Activated naive CD8-positive, alpha-beta T cell treated with anti-CD3 and anti-CD28 coated beads, Interleukin-2, amount 10 ng/mL, durations not matched to agents 7 days and 5 days (primary cell): ENCODE results near the gene MAMDC2. TPM values are rescaled to one million over a fixed set of nuclear protein-coding genes. Genes with fewer than 3 reads are reported as not detected.

ENCODE experiments used
- ATAC-seq: fragments of 150-1000 bp; cut with Tn5 transposase; one replicate; pipeline ENCODE4 v1.10.0; 2021; ENCODE audit warnings: low read depth, moderate library complexity
- POLR2A ChIA-PET: fragments of 350-600 bp; sonication (Branson Sonifier 250); formaldehyde crosslinking; loops from one replicate; lab custom pipeline; 2021; ENCODE audit warnings: antibody characterized with exemption; lab: Charles Lee
- DNase-seq: peaks from one replicate; pipeline ENCODE4 v3.0.0; 2021
- H3K27ac Mint-ChIP-seq: one replicate; pipeline ENCODE4 v1.8.0; 2022; ENCODE audit warnings: mild to moderate bottlenecking, mixed read lengths
- H3K27me3 Mint-ChIP-seq: one replicate; pipeline ENCODE4 v1.8.0; 2022; ENCODE audit warnings: mild to moderate bottlenecking, moderate library complexity, mixed read lengths
- H3K36me3 Mint-ChIP-seq: one replicate; pipeline ENCODE4 v1.8.0; 2021; ENCODE audit warnings: mild to moderate bottlenecking, mixed read lengths
- H3K4me1 Mint-ChIP-seq: one replicate; pipeline ENCODE4 v1.8.0; 2021; ENCODE audit warnings: mixed read lengths
- H3K4me3 Mint-ChIP-seq: one replicate; pipeline ENCODE4 v1.8.0; 2022; ENCODE audit warnings: mild to moderate bottlenecking, moderate library complexity, mixed read lengths
- H3K9me3 Mint-ChIP-seq: one replicate; pipeline ENCODE4 v1.8.0; 2021; ENCODE audit warnings: mixed read lengths
- total RNA-seq, 2 experiments: library from RNA; stranded (reverse); gene quantifications; one replicate each; pipeline ENCODE4 v1.2.3, GENCODE V29; 2021

MAMDC2 gene
- total RNA-seq, 2 experiments from 2014 or later, result 0.08 TPM; not detected in 1

- Mint-ChIP-seq H3K36me3 (no peaks in the 10 kb centered on the region), H3K4me1 (no peaks in the 10 kb centered on the region), H3K9me3 (no peaks in the 10 kb centered on the region), H3K27ac (no peak overlapping the region), H3K4me3 (no peak overlapping the region), H3K27me3 (peaks cover 17% of the 10 kb centered on the region)
- POLR2A ChIA-PET, result no interaction called here
- DNase-seq, result no peak
- no peak for ATAC-seq
These were observed 41.6 kb downstream of the MAMDC2 start for GRCh38 chr9:70085241-70085640.

- no peak overlapping the region for H3K27ac Mint-ChIP-seq
- H3K4me3 Mint-ChIP-seq, result no peak overlapping the region
- no peaks in the 10 kb centered on the region for H3K4me1 Mint-ChIP-seq
- no peak for DNase-seq
- no peaks in the 10 kb centered on the region for H3K36me3 Mint-ChIP-seq
- H3K9me3 Mint-ChIP-seq, result no peaks in the 10 kb centered on the region
- POLR2A ChIA-PET, result no interaction called here
- peaks cover 3% of the 10 kb centered on the region for H3K27me3 Mint-ChIP-seq
- ATAC-seq, result no peak
These were observed 47.5 kb downstream of the MAMDC2 start for GRCh38 chr9:70091103-70091502.

DNA sequence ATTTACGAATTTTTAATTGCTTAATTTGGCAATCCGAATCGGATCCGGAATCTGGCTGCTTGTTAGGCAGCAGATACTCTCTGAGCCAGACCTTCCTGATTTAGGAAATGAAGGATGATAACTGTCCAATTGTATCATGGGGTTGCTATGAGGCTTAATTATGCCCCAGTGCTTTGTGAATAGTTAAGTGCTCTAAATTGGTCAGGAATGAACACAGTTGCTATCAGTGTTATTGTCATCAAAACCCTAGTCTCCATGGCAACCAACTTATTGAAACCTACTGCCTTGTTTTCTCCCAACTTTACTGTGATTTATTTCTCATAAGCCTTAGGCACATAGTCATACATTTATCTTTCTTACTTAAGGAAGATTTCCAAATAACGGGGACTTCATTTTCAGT lies 47.9 kb downstream of the MAMDC2 start:
- H3K4me1 Mint-ChIP-seq, result no peaks in the 10 kb centered on the region
- H3K36me3 Mint-ChIP-seq, result no peaks in the 10 kb centered on the region
- POLR2A ChIA-PET, result no interaction called here
- no peak overlapping the region for H3K4me3 Mint-ChIP-seq
- no peaks in the 10 kb centered on the region for H3K9me3 Mint-ChIP-seq
- no peak for ATAC-seq
- DNase-seq, result no peak
- H3K27ac Mint-ChIP-seq, result no peak overlapping the region
- peaks cover 3% of the 10 kb centered on the region for H3K27me3 Mint-ChIP-seq

GRCh38 chr9:70092190-70092589 lies 48.5 kb downstream of the MAMDC2 start:
- no peak for DNase-seq
- Mint-ChIP-seq H3K4me1 (no peaks in the 10 kb centered on the region), H3K36me3 (no peaks in the 10 kb centered on the region), H3K27ac (no peak overlapping the region), H3K27me3 (peaks cover 3% of the 10 kb centered on the region), H3K4me3 (no peak overlapping the region), H3K9me3 (no peaks in the 10 kb centered on the region)
- ATAC-seq, result no peak
- POLR2A ChIA-PET, result no interaction called here

GRCh38 chr9:70093095-70093494 lies 49.4 kb downstream of the MAMDC2 start:
- no peak for ATAC-seq
- no peak for DNase-seq
- POLR2A ChIA-PET, result no interaction called here
- no peak overlapping the region for H3K4me3 Mint-ChIP-seq
- H3K4me1 Mint-ChIP-seq, result no peaks in the 10 kb centered on the region
- no peaks in the 10 kb centered on the region for H3K9me3 Mint-ChIP-seq
- no peak overlapping the region for H3K27ac Mint-ChIP-seq
- peaks cover 1% of the 10 kb centered on the region for H3K27me3 Mint-ChIP-seq
- H3K36me3 Mint-ChIP-seq, result no peaks in the 10 kb centered on the region

DNA sequence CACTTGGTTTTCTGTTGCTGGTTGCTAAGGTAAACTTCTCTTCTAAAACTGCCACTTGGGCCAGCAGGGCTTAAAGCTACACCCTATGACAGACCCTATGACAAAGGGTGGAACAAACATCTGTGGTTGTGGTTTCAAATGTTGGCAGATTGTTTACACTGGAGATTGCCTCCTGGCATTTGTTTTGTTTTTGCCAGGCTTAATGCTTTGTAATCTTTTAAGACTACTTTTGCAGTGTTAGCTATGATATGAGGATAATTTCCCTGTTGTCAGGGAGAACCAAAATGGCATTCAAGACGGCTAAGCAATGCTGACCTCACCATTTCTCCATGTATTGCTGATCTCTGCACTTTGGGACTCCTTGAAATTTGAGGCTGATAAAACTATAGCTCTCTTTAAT lies 50.3 kb downstream of the MAMDC2 start:
- DNase-seq, result no peak
- H3K27me3 Mint-ChIP-seq, result peaks cover 6% of the 10 kb centered on the region
- no peaks in the 10 kb centered on the region for H3K9me3 Mint-ChIP-seq
- no peaks in the 10 kb centered on the region for H3K36me3 Mint-ChIP-seq
- POLR2A ChIA-PET, result no interaction called here
- ATAC-seq, result no peak
- H3K27ac Mint-ChIP-seq, result no peak overlapping the region
- H3K4me3 Mint-ChIP-seq, result no peak overlapping the region
- no peaks in the 10 kb centered on the region for H3K4me1 Mint-ChIP-seq

GRCh38 chr9:70094747-70095146 lies 51.1 kb downstream of the MAMDC2 start:
- no peak overlapping the region for H3K4me3 Mint-ChIP-seq

GRCh38 chr9:70097187-70097586 lies 53.5 kb downstream of the MAMDC2 start:
- no peak overlapping the region for H3K4me3 Mint-ChIP-seq
- no peak overlapping the region for H3K27ac Mint-ChIP-seq
- H3K36me3 Mint-ChIP-seq, result no peaks in the 10 kb centered on the region
- no peaks in the 10 kb centered on the region for H3K4me1 Mint-ChIP-seq
- POLR2A ChIA-PET, result no interaction called here
- peaks cover 6% of the 10 kb centered on the region for H3K27me3 Mint-ChIP-seq
- DNase-seq (no peak), ATAC-seq (no peak)
- H3K9me3 Mint-ChIP-seq, result no peaks in the 10 kb centered on the region

More at GRCh38 chr9:70094747-70095146, 51.1 kb downstream of the MAMDC2 start:
- H3K27ac Mint-ChIP-seq, result no peak overlapping the region
- no peaks in the 10 kb centered on the region for H3K4me1 Mint-ChIP-seq
- H3K27me3 Mint-ChIP-seq, result peaks cover 6% of the 10 kb centered on the region
- POLR2A ChIA-PET, result no interaction called here
- H3K36me3 Mint-ChIP-seq, result no peaks in the 10 kb centered on the region
- ATAC-seq (no peak), DNase-seq (no peak)
- no peaks in the 10 kb centered on the region for H3K9me3 Mint-ChIP-seq

- Mint-ChIP-seq H3K36me3 (no peaks in the 10 kb centered on the region), H3K4me1 (no peaks in the 10 kb centered on the region), H3K27ac (no peak overlapping the region), H3K4me3 (no peak overlapping the region), H3K27me3 (peaks cover 6% of the 10 kb centered on the region), H3K9me3 (no peaks in the 10 kb centered on the region)
- POLR2A ChIA-PET, result no interaction called here
- DNase-seq (no peak), ATAC-seq (no peak)
These were observed 56.7 kb downstream of the MAMDC2 start for GRCh38 chr9:70100362-70100761.

GRCh38 chr9:70101265-70101664 lies 57.6 kb downstream of the MAMDC2 start:
- Mint-ChIP-seq H3K36me3 (no peaks in the 10 kb centered on the region), H3K9me3 (no peaks in the 10 kb centered on the region), H3K27me3 (peaks cover 6% of the 10 kb centered on the region), H3K4me3 (no peak overlapping the region), H3K4me1 (no peaks in the 10 kb centered on the region), H3K27ac (no peak overlapping the region)
- no peak for DNase-seq
- POLR2A ChIA-PET, result no interaction called here
- no peak for ATAC-seq

DNA sequence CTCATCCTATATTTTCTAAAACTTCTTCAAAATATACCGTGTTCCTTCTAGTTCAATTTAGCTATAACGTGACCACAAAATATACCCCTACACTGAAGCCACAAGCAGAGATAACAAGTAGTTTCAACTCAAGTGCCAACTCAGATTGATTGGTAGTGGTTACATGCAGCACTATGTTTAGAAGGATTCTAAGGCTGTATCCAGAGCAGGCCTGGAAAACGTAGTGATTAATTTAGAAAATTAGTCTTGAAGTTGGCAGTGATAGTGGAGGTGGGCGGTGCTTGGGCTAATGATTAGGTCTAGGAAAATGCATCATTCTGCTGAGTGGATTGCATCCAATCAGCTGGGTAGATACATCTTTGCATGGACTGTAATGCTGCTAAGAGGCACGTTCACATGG lies 61.5 kb downstream of the MAMDC2 start:
- H3K27me3 Mint-ChIP-seq, result no peaks in the 10 kb centered on the region
- no peaks in the 10 kb centered on the region for H3K9me3 Mint-ChIP-seq
- DNase-seq (no peak), ATAC-seq (no peak)
- no peaks in the 10 kb centered on the region for H3K36me3 Mint-ChIP-seq
- POLR2A ChIA-PET, result no interaction called here
- H3K4me3 Mint-ChIP-seq, result no peak overlapping the region
- H3K27ac Mint-ChIP-seq, result no peak overlapping the region
- no peaks in the 10 kb centered on the region for H3K4me1 Mint-ChIP-seq

GRCh38 chr9:70106571-70106970 lies 62.9 kb downstream of the MAMDC2 start:
- no peak for ATAC-seq
- Mint-ChIP-seq H3K36me3 (no peaks in the 10 kb centered on the region), H3K27ac (no peak overlapping the region), H3K27me3 (no peaks in the 10 kb centered on the region), H3K9me3 (no peaks in the 10 kb centered on the region), H3K4me1 (peaks cover 3% of the 10 kb centered on the region), H3K4me3 (no peak overlapping the region)
- DNase-seq, result no peak
- POLR2A ChIA-PET, result no interaction called here

- H3K36me3 Mint-ChIP-seq, result no peaks in the 10 kb centered on the region
- H3K9me3 Mint-ChIP-seq, result no peaks in the 10 kb centered on the region
- POLR2A ChIA-PET, result no interaction called here
- H3K27me3 Mint-ChIP-seq, result no peaks in the 10 kb centered on the region
- ATAC-seq (no peak), DNase-seq (no peak)
- peaks cover 3% of the 10 kb centered on the region for H3K4me1 Mint-ChIP-seq
- no peak overlapping the region for H3K4me3 Mint-ChIP-seq
- peak overlapping the region; percentile 32 for H3K27ac Mint-ChIP-seq
These were observed 63.9 kb downstream of the MAMDC2 start for GRCh38 chr9:70107558-70107957.

- Mint-ChIP-seq H3K4me1 (peaks cover 3% of the 10 kb centered on the region), H3K36me3 (no peaks in the 10 kb centered on the region), H3K27me3 (no peaks in the 10 kb centered on the region), H3K27ac (no peak overlapping the region), H3K4me3 (no peak overlapping the region), H3K9me3 (no peaks in the 10 kb centered on the region)
- POLR2A ChIA-PET, result no interaction called here
- DNase-seq (no peak), ATAC-seq (no peak)
These were observed 64.5 kb downstream of the MAMDC2 start for GRCh38 chr9:70108181-70108580.
